ENCODE measurements around the gene PLAC1. TPM values are rescaled to one million over a fixed set of nuclear protein-coding genes. Genes with fewer than 3 reads are reported as not detected.

PLAC1 gene
- total and polyA plus RNA-seq, 2 of the 13 experiments (the other 11 are each of a cell fraction or from before 2014, with no cell fraction given) = 0.40 to 2.7 TPM

- TF ChIP-seq HMGXB3 (CRISPR knock-in tag; IDR thresholded peaks at IDR 0.05; ENCODE audit: borderline replicate concordance) = no peak
- TF ChIP-seq ZFP91 (CRISPR knock-in tag; IDR thresholded peaks at IDR 0.05; ENCODE audit: borderline replicate concordance) = no peak
- TF ChIP-seq FOXO1 (CRISPR knock-in tag; IDR thresholded peaks at IDR 0.05) = no peak
- no peak for TF ChIP-seq FOXO4 (CRISPR knock-in tag; conservative IDR thresholded peaks at IDR 0.05)
- TF ChIP-seq GATA4 (IDR thresholded peaks at IDR 0.05; ENCODE audit: borderline replicate concordance, low read depth) = no peak
- no peak for TF ChIP-seq GABPA (IDR thresholded peaks at IDR 0.05; ENCODE audit: low read depth, low read length)
- TF ChIP-seq GABPA (CRISPR knock-in tag; IDR thresholded peaks at IDR 0.05; ENCODE audit: low read depth) = no peak
- no peak for TF ChIP-seq ZNF276 (CRISPR knock-in tag; IDR thresholded peaks at IDR 0.05; ENCODE audit: low read depth)
- TF ChIP-seq ZNF780A (CRISPR knock-in tag; IDR thresholded peaks at IDR 0.05) = no peak
- no peak for TF ChIP-seq BATF2 (CRISPR knock-in tag; IDR thresholded peaks at IDR 0.05)
- TF ChIP-seq E2F5 (CRISPR knock-in tag; conservative IDR thresholded peaks at IDR 0.05) = no peak
Observed at GRCh38 chrX:134588806-134589205, 69.5 kb downstream of the PLAC1 start (continued).

Measured in HepG2 (cell line).